GM19099 (cell line): ENCODE results near the gene NPAS1.

Experiments used
- POLR2A ChIP-seq: IDR thresholded peaks from 3 replicates; pipeline ENCODE4 v1.6.1; 2011; ENCODE audit warnings: low read depth; ENCODE audit not compliant: insufficient read length; ENCODE audit errors: extremely low read depth

NPAS1 gene, protein sequence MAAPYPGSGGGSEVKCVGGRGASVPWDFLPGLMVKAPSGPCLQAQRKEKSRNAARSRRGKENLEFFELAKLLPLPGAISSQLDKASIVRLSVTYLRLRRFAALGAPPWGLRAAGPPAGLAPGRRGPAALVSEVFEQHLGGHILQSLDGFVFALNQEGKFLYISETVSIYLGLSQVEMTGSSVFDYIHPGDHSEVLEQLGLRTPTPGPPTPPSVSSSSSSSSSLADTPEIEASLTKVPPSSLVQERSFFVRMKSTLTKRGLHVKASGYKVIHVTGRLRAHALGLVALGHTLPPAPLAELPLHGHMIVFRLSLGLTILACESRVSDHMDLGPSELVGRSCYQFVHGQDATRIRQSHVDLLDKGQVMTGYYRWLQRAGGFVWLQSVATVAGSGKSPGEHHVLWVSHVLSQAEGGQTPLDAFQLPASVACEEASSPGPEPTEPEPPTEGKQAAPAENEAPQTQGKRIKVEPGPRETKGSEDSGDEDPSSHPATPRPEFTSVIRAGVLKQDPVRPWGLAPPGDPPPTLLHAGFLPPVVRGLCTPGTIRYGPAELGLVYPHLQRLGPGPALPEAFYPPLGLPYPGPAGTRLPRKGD

DNA sequence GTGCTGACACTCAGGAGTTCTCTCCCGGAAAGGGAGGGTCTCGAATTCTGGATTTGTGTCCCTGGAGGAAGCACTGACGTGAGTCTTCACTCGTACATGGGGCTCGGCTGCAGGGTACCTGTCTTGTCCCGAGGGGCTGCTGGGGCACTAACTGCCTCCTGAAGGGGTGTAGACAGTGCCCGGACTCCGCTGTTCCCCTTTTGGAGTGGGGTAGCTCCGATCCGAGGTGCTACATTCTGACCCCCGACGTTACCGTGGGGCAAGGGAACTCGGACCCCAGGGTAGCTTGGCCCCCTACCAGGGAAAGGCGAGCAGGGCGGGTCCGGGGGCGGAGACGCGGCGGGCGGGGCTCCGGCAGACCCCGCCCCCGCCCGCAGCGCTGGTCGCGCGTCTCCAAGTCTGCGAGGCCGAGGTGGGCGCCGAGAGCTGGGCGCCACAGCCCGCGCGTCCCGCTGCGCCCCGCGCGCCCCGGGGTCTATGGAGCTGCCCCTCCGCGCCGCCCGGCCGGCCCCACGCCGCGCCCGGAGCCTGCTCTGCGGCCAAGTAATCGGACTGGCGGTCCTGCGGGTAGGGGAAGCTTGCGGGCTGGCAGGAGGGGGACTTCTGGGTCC is at the start of gene NPAS1:
NPAS1 (plus strand) TSS at position 407 of the 611 bp plus-strand sequence. CDS start 1,211 bp downstream, outside the sequence.
- TF ChIP-seq POLR2A, result no peak

DNA sequence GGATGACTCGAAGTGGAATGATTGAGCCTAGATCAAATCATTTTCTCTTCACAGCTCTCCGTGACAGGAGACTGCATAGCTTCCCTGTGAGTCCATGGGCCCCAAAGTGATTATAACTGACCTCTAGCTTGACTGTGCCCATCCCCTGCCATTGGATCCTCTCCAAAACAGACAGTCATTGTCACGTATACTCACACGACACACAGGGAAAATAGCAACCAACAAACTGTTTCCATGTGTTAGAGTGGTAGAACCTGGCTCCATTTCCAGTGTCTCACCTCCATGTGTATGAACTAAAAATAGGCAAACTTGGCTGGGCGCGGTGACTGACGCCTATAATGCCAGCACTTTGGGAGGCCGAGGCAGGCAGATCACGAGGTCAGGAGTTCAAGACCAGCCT is 48.8 kb upstream of the NPAS1 start:
- no peak for TF ChIP-seq POLR2A

DNA sequence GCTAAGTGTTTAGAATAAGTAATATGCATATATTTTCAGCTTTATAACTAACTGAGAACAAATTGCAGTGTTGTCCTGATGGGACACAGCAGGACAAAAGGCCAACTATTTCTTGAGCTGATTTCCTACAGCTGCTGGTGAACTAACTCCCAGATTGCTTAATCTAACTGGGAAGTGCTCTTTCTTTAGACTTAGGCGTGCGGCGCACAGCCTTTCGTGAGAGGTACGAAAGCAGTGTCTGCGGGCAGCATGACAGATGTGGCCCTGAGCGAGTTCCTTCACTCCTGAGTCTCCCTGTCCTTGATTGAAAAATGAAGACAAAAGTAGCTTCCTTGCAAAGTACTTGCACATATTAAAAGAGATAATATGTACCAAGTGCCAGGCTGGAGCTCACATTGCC is 47.3 kb upstream of the NPAS1 start:
- no peak for TF ChIP-seq POLR2A

DNA sequence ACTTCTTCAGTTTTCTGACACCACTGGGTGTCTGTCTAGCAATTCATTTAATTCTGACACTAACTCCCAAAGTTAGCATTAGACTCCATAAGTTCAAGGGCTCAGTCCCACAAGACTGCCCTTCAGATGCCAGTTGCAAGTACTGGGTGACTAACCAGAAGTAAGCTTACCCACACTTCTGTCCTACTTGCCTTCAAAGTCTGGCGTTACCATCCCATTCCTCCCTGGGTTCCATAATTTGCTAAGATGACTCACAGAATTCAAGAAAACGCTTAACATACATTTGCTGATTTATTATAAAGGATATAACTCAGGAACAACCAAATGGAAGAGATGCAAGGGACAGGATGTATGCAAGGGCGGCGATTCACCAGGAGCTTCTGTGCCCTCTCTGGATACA is 45.5 kb upstream of the NPAS1 start:
- no peak for TF ChIP-seq POLR2A

- TF ChIP-seq POLR2A, result no peak
Measured at GRCh38 chr19:46975011-46975924, 44.4 kb upstream of the NPAS1 start.

- no peak for TF ChIP-seq POLR2A
Measured at GRCh38 chr19:46975925-46976782, 43.5 kb upstream of the NPAS1 start.

- TF ChIP-seq POLR2A, result no peak
Measured at GRCh38 chr19:46976845-46977320, 42.8 kb upstream of the NPAS1 start.

- no peak for TF ChIP-seq POLR2A
Measured at GRCh38 chr19:46977548-46977947, 42.1 kb upstream of the NPAS1 start.

DNA sequence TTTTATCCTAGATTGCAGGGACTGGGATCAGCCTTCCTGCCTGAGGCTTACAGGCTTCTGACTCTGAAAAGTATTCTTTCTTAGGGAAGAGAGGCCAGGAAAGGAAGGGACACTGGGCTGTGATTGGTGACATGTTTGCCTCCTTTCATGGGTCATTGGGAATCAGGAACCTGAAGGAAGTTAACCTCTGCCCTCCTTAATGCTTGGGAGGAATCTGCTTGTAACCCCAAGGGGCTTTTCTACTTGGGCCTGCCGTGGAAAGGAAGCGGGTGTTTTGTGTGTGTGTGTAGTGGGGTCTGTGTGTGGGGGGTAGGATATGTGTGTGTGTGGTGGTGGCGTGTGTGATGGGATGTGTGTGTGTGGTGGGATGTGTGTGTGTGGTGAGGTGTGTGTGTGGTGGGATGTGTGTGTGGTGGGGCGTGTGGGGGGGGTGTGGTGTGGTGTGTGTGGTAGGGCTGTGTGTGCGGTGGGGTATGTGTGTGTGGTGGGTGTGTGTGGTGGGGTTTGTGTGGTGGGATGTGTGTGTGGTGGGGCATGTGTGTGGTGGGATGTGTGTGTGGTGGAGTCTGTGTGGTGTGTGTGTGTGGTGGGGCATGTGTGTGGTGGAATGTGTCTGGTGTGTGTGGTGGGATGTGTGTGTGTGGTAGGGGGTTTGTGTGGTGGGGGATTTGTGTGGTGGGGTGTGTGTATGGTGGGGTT is 41.3 kb upstream of the NPAS1 start:
- no peak for TF ChIP-seq POLR2A

- no peak for TF ChIP-seq POLR2A
Measured at GRCh38 chr19:46979126-46980105, 40.2 kb upstream of the NPAS1 start.

DNA sequence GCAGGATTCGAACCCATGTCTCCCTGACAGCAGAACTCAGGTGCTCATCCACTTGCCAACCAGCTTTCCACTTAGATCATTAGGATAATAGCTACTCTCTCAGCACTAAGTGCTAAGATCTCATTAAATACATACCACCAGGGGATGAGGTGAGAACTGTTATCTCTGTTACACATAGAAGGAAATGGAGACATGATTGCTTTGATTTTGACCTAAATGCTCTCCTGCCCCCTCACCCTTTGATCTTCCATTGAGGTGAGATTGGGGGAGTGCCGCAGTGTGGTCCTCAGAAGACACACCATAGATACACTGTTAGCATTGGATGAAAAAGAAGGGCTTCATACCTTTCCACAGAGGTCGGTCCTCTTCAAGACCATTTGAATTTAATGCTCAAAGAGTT is 38.9 kb upstream of the NPAS1 start:
- no peak for TF ChIP-seq POLR2A

DNA sequence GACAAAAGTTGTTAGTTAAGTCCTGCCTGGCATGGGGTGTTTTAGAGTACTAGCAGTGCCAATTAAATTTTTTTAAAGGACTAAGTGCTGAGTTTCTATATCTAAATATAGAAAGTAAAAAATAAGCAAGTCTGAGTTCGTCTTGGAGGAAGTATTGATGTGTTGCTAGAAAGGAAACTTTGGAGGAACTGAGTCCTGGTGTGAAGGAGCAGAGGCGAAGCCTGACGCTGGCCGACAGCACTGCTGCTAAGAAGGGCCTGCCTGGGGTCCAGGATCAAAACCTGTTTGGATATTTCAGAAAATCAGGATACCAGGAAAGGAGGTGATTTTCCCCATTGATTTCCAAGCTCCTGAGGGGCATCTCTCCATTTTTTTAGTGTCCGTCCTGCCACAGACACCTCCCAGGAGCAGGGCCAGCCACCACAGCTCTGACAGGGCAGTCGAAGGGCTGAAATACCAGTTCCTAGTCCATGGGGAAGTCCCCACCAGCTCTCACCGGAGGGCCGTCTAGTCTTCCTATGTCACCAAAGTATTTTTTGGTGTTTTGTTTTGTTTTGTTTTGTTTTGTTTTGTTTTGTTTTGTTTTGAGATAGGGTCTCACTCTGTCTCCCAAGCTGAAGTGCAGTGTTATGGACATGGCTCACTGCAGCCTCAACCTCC is 38.2 kb upstream of the NPAS1 start:
- TF ChIP-seq POLR2A, result no peak

GRCh38 chr19:46983097-46983496 is 36.5 kb upstream of the NPAS1 start:
- no peak for TF ChIP-seq POLR2A
